ENCODE results near the gene CHRNA4.

Gene CHRNA4

DNA sequence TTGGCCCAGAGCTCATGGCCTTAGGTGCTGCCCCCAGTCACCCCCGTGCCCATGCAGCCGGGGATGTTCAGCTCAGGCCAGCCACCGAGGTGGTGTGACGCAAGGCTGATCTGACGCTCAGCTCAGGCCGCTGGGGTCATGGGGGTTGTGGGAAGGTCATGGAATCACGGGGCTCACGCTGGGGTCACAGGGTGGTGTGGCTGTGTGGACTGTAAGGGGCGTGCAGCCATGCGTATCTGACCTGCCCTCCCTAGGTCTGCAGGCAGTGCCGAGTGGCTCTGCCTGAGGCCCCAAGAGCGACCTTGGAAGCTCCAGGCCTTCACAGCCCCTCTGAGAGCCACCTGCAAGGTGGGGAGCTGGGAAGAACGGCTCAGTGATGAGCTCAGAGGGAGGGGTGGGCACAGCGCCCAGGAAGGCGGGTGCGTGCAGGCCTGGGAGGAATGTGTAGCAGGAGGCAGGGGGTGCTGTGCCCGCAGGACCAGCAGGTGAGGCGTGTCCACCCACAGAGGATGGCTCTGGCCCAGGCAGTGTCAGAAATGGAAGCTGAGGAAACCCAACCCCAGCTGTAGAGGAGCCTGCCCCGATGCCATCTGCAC is 27.8 kb downstream of the CHRNA4 start:
- DNase-seq (ENCODE audit: low spot score) = no peak

DNA sequence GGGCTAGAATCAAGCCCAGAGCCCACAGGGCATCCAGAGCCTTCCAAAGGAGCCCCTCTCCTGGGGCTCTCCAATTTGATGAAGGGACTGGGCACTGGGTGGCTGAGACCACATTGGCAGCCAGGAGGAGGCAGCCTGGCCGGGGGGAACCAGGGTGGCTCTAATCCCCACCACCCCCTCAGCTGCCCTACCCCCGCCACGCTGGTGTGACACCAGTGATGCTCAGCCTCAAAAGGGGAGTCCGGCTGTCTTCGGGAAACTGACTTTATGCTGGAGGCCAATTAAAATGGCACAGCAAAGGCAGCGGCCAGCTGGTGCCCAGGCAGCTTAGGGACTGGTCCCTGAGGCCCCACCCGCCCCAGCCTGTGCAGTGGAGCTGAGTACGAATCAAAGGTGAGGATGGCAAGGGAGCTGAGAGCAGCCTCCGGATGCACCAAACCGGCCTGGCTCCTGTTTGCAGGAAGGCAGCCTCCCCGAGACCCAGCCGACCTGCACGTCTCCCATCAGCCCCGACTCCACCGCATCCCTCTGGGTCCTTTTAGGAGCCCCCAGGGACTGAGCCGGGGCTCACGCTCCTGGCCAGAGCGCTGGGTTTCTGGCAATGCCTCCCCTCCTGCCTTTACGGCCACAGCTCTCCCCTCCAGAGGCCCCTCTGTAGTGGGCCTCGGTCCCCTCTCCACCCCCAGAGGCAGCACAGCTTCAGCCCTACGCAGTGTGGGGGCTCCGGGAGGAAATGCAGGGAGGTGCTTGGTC is 28.5 kb downstream of the CHRNA4 start:
- no peak for DNase-seq (ENCODE audit: low spot score)

- no peak for DNase-seq (ENCODE audit: low spot score)
These were observed 29.3 kb downstream of the CHRNA4 start for GRCh38 chr20:63331741-63332400.

DNA sequence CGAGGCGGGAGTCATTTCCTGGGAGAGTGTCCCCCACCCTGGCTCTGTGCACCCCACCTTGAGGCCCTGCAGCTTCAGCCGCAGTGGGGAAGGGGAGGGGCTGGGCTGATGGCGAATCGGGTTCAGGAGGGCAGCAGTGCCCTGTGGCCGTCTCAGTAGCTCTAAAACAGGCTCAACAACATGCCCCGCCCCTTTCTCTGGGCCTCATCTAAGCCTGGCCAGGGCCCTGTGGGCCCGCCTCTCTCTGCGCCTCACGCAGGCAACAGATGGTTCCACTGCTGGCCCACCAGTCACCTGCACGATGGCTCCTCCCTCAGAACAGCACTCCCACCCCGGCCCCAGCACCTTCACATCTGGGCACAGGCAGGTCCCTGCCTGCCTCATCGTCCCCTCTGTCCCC is 30.2 kb downstream of the CHRNA4 start:
- DNase-seq (ENCODE audit: low spot score) = no peak

GRCh38 chr20:63330084-63330760 is 30.9 kb downstream of the CHRNA4 start:
- DNase-seq (ENCODE audit: low spot score) = no peak

DNA sequence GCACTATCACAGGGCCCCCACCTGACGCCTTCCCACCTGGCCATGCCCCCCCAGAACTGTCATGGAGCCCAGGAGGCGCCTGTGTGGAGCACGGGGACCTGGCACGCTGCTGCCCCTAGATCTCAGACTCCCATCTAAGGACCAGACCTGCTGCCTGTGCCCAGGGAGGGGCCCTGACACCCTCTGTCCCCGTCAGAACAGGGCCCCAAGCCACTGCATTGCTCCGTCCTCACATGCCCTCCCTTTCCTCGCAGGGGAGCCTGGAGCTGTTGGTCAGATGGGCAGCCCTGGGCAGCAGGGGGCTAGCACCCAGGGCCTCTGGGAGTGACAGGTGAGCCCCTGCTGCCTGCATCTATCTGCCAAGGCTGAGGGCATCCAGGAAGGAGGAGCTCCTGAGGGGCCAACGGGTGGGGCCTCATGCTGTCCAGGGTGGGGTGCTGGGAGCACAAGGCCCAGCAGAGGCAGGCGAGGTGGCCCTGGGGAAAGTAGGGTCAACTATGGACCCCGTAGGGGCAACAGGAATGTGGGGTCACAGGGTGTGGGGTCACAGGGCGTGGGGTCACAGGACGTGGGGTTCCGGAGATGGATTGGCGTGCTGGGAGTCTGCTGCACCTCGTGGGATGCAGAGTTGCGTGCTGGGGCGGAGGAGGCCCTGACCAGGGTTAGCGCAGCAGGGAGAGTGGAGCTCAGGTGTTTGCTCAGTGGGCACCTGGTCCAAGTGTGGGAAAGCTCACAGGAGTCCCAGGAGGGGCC is 31.6 kb downstream of the CHRNA4 start:
- no peak for DNase-seq (ENCODE audit: low spot score)

DNA sequence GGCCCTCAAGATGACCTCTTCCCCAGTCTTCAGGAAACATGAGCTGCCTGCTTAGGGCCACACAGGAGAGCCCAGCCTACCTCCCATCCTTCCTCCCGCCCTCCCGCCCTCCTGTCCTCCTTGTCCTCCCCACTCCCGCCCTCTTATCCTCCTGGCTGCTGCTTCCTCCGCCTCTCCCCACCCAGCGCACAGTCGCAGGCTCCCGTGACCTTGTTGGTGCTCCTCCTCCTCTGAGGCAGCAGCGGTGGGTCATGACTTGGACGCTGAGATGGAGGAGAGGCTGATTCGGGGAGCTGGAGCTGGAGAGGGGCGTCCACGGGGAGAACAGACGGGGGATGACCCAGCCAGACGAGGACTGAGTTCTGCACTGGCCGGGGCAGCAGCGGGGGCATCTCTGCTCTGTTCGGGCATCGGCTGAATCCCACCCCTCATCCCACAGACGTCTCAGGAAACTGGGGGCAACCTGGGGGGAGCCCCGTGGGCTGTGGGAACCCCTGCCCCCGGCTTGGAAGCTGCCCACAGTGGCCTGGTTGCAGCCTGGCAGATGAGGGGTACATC is 32.4 kb downstream of the CHRNA4 start:
- DNase-seq (ENCODE audit: low spot score) = no peak

- no peak for DNase-seq (ENCODE audit: low spot score)
These were observed 33.0 kb downstream of the CHRNA4 start for GRCh38 chr20:63328026-63328700.

DNA sequence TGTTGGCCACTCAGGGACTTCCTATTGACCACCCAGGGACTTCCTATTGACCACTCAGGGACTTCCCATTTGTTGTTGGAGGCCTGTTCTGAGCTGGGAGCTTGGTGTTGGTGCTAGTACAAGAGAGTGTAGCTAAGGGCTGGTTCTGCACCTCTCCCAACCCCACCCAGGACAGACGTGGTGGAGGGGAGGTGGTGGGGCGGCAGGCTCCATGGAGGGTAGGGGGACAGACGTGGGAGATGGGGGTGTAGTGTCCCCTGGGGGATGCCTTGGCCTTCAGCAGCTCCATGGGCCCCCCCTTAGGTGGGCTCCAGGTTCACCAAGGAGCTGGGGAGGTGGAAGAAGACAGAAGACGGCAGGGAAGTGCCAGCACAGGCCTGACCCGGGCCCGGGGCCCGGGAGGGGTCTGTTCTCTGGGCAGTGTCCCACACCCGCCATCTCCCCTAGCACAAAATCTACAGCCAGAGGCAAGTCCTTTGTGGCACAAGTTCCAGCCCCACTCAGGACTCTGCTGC is 33.9 kb downstream of the CHRNA4 start:
- DNase-seq (ENCODE audit: low spot score) = no peak

DNA sequence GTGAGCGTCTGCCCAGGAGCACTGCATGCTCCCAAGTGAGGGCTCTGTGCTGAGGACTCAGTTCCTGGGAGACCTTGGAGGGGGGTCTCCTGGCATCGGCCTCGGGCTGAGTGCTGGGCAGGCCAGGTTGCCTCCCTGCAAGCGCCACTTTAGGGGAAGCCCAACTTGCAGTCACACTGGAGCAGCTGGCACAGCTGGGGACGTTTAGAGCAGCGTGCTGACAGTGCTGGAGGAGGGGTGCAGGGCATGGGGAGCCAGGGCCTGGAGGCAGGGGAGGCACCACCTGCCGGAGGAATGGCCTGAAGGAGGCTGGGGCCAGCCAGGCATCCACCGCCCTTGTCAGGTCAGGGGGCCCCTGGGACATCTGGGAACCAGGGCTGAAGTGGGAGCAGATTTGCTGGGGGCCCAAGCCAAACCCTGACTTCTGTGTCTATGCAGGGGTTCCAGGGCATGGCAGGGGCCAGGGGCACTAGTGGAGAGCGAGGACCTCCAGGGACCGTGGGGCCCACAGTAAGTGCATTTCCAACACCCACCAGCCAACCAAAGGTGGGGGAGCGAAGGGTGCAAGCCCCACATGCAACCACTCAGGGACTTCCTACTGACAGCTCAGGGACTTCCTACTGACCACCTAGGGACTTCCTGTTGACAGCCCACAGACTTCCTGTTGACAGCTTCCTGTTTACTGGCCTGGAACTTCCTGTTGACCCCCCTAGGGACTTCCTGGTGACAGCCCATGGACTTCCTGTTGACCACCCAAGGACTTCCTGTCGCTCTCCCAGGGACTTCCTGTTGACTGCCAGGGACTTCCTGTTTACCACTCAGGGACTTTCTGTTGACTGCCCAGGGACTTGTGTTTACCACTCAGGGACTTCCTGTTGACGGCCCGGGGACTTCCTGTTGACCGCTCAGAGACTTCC is 34.6 kb downstream of the CHRNA4 start:
- no peak for DNase-seq (ENCODE audit: low spot score)

GRCh38 chr20:63325554-63326313 is 35.4 kb downstream of the CHRNA4 start:
- DNase-seq (ENCODE audit: low spot score) = no peak

DNA sequence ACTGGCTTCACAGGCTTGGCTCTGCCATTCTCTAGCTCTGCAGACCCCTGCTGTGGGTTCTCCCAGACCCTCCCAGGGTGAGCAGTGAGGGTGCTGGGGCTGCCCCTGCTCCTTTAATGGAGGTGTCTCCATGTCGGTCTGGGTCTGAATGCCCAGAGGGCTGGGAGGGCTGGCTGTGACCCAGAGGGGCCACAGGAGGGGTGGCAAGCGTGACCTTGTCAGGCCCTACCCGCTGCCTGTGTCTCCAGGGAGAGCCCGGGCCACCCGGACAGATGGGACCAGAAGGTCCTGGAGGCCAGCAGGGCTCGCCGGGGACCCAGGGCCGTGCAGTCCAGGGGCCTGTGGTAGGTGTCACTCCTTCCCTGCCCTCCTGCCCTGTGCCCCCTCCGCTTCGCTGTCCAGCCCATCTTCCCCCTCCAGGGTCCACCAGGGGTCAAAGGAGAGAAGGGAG is 36.1 kb downstream of the CHRNA4 start:
- no peak for DNase-seq (ENCODE audit: low spot score)

- no peak for DNase-seq (ENCODE audit: low spot score)
These were observed 37.7 kb downstream of the CHRNA4 start for GRCh38 chr20:63323357-63323981.

DNA sequence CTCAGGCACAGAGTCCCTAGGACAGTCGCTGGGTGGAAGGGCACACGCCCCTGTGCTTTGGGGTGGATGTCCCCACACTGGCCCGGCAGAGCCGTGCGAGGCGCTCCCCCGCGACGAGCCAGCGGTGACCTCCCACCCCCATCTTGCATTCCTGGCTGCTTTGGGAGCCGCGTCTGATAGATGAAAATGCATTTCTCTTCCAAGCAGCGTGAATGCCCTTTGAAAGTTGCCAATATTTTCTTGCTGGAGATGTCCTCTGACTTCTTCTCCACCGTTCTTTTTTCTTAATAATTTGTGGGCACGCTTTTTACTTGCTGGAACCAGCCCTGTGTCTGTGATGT is 38.2 kb downstream of the CHRNA4 start:
- DNase-seq (ENCODE audit: low spot score) = no peak

DNA sequence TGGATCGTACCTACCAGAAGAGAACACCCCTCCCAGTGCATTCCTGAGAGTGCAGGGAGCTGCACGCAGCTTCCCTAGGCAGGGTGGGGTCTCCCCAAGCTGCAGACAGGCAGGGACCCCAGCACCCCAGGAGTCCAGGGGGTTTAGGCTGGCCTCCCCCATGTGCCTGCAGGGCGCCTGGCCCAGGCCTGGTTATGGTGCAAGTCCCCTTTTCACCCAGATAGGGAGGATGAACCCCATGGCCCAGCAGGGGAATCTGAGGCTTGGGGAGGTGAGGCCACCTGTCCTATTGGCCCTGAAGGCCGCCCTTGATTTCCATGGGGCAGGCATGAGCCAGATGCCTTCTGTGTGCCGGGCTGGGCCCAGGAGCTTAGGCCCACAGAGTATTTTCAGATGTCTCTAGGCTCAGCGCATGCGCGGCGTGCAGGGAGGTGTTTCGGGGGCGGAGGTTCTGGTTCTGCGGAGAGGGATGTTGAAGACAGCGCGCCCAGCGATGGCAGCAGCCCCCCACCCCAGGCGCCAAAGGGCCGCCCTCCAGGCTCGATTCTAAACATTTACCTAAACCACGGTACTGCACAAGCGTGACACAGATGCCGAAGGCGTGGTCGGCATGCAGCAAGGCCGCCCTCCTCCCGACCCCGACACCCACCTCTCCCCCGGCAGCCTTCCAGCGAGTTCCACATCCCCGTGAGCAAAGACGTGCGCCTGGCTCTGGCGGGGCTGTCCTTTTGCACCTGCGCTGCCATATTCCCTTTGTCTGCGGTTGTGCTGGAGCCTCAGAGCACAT is 38.8 kb downstream of the CHRNA4 start:
- no peak for DNase-seq (ENCODE audit: low spot score)

DNA sequence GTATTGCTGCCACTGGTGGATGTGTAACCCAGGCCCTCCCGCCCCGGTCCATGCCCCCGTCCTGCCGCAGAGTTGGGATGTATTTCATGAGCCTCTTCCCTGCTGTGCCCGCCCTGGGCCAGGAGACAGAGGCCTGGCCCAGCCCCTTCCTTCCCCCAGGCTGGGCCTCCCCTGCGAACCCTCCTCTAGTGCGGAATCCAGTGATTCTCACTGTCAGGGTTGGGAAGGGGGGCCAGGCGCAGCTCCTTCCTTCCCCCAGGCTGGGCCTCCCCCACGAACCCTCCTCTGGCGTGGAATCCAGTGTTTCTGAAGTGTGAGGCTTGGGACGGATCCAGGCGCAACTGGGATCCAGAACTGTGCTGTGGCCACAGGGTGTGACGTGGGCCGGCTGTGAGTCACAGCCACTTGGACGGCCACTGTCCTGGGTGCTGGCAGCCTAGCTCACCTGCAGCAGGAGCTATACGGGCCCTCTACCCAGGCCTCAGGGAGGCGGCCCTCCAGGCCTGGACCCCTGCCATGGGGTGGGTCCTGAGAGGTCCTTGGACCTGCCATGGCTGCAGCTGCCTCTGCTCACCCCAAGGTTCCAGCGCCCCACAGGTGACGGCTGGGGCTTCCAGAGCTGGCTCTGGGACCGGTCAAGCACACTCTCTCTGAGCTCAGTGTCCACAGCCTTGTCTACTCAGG is 39.9 kb downstream of the CHRNA4 start:
- DNase-seq (ENCODE audit: low spot score) = no peak

- DNase-seq (ENCODE audit: low spot score) = no peak
These were observed 40.5 kb downstream of the CHRNA4 start for GRCh38 chr20:63320616-63321147.

All from LoVo (cell line).